GM12891 (cell line): ENCODE results near the gene SEMA4C.

Source experiments
- DNase-seq: peaks from one replicate; pipeline ENCODE4 v3.0.0; 2011; ENCODE audit warnings: low spot score; ENCODE audit not compliant: insufficient read length
- FAIRE-seq: peaks from 2 replicates; lab custom pipeline; 2011; peaks lifted over from hg19 to GRCh38; lab: Jason Lieb, UNC
- PAX5 ChIP-seq: IDR thresholded peaks from 2 replicates; pipeline ENCODE4 v1.6.1; 2011; ENCODE audit warnings: low read length, moderate library complexity, mild to moderate bottlenecking; ENCODE audit not compliant: insufficient read depth, severe bottlenecking
- POLR2A ChIP-seq: IDR thresholded peaks from 2 replicates; pipeline ENCODE4 v1.6.1; 2011; ENCODE audit warnings: low read depth, low read length, control low read depth
- POLR2AphosphoS5 ChIP-seq: IDR thresholded peaks from 2 replicates; pipeline ENCODE4 v1.6.1; 2011; ENCODE audit warnings: low read depth, low read length, control low read depth
- POU2F2 ChIP-seq: IDR thresholded peaks from 2 replicates; pipeline ENCODE4 v1.6.1; 2011; ENCODE audit warnings: low read depth, mild to moderate bottlenecking, control low read depth, low read length, moderate library complexity
- SPI1 ChIP-seq: IDR thresholded peaks from 2 replicates; pipeline ENCODE4 v1.6.1; 2011; ENCODE audit warnings: low read depth, low read length, control low read depth
- TAF1 ChIP-seq: IDR thresholded peaks from 2 replicates; pipeline ENCODE4 v1.6.1; 2011; ENCODE audit warnings: low read depth, low read length, control low read depth

The SEMA4C gene

DNA sequence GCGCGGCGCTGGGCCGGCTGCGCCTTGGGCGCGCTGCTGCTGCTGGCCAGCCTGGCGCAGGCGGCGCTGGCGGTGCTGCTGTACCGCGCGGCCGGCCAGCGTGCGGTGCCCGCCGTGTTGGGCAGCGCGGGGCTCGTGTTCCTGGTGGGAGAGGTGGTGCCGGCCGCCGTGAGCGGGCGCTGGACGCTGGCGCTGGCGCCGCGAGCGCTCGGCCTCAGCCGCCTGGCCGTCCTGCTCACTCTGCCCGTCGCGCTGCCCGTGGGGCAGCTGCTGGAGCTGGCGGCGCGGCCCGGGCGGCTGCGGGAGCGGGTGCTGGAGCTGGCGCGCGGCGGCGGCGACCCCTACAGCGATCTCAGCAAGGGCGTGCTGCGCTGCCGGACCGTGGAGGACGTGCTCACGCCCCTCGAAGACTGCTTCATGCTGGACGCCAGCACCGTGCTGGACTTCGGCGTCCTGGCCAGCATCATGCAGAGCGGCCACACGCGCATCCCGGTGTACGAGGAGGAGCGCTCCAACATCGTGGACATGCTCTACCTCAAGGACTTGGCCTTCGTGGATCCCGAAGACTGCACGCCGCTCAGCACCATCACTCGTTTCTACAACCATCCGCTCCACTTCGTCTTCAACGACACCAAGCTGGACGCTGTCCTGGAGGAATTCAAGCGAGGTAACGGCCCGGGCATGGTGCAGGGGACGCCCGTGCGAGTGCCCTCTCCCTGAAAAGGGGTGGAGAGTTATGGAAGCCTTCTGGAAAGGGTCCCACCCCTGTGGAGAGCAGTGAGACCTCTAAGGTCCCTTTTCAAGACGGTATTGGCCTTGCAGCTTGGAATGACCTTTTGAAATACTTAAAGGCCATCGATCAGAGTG lies 52.8 kb downstream of the SEMA4C start:
- DNase-seq: no peak
- FAIRE-seq: peak; percentile 60
- no peak for TF ChIP-seq TAF1
- no peak for TF ChIP-seq SPI1
- no peak for TF ChIP-seq POLR2AphosphoS5
- TF ChIP-seq PAX5: no peak
- TF ChIP-seq POU2F2: no peak
- no peak for TF ChIP-seq POLR2A

DNA sequence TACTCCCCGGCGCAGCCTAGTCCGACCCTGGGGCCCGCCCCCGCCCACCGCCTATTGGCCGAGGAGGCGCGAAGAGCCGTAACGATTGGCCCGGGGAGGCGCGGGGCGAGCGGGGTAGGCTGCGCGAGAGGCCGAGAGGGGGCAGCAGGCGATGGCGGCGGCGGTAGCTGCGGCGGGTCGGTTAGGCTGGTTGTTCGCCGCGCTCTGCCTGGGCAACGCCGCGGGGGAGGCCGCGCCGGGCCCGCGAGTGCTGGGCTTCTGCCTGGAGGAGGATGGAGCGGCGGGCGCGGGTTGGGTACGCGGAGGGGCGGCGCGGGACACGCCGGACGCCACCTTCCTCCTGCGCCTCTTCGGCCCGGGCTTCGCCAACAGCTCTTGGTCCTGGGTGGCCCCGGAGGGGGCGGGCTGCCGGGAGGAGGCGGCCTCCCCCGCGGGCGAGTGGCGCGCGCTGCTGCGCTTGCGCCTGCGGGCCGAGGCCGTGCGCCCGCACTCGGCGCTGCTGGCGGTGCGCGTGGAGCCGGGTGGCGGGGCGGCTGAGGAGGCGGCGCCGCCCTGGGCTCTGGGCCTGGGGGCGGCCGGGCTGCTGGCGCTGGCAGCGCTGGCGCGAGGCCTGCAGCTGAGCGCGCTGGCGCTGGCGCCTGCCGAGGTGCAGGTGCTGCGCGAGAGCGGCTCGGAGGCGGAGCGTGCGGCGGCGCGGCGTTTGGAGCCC lies 53.6 kb downstream of the SEMA4C start, which contains the start of gene CNNM3:
Gene CNNM3 (plus strand): TSS at position 142 of the 709 bp plus-strand sequence. CDS start 10 bp downstream, at position 152.
- FAIRE-seq: peak; percentile 91
- peak; percentile 99 for DNase-seq
- no peak for TF ChIP-seq POLR2AphosphoS5
- TF ChIP-seq POU2F2: no peak
- no peak for TF ChIP-seq SPI1
- no peak for TF ChIP-seq POLR2A

DNA sequence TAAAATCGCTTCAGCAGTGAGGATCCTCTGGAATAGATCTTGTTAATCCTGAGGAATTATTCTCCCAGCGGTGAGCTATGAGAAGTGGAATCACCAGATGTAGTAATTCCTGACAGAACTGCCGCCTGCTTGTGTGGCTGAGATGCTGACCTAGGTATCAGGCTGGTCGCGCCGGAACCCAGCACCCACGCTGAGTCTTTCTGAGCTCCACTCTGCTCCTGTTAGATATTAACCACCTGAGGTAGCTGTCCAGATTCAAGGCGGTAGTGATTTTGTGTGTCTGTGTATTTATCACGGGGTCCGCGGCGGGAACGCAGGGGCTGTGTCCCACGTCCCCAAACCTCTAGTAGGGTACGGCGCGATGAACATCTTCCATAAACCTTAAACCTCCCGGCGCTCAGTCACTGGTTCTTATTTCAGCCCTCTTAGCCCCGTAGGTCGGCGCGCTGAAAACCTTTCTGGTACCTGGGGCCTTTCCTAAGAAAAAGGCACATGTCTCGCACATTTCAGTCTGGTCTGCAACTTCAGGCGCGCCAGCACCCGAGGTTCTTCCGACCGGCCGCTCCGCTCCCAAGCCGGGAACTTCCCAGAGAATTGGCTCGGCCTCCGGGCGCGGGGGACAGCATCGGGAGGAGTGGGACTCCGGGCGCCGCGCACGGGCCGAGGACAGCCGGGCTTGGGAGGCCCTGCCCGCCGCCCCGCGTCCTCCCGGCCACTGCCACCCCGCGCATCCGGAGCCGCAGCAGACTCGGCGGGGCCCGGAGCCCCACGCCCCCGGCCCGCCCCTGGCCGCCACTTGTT lies 54.4 kb downstream of the SEMA4C start:
- DNase-seq: no peak
- peak; percentile 47 for FAIRE-seq
- TF ChIP-seq POLR2AphosphoS5: no peak

DNA sequence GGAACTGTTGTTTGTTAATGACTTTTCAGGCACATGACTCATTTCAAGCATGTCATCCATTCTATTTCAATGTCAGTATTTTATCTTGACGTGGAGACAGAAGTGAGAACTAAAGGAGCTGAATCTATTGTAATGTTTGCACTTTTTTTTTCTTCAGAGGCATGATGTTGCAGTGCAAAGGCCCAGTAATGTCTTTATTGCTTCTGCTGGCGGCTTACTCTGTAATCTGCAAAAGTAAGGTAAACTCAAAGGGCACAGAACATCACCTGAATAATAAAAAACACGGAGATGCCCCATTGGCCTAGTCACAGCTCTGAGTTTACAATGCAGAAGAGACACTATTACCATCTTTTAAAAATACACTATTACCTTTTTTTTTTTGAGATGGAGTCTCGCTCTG lies 56.2 kb downstream of the SEMA4C start:
- DNase-seq (no peak), FAIRE-seq (no peak)
- TF ChIP-seq POU2F2 (no peak), POLR2A (no peak), SPI1 (no peak), POLR2AphosphoS5 (no peak), TAF1 (no peak), PAX5 (no peak)

DNA sequence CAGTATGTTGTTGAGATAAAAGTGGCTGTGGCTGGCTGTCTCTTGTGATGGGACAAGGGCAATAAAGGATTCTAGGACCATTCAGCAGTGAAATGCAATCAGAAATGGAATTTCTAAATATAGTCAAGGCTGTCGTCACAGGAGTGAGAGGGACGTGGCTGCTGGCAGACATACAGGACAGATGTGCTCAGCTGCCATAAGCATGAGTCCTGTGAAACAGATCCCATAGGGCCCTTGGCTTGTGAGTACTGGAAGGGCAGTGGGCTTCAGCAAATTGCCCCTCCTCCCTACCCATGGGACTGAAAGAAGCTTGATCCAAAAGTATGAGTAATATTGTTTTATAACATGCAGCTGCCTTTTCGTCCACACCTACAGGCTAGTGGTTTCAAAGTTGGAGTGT lies 58.0 kb downstream of the SEMA4C start:
- FAIRE-seq (no peak), DNase-seq (no peak)
- TF ChIP-seq PAX5 (no peak), TAF1 (no peak), POU2F2 (no peak), SPI1 (no peak), POLR2AphosphoS5 (no peak)

DNA sequence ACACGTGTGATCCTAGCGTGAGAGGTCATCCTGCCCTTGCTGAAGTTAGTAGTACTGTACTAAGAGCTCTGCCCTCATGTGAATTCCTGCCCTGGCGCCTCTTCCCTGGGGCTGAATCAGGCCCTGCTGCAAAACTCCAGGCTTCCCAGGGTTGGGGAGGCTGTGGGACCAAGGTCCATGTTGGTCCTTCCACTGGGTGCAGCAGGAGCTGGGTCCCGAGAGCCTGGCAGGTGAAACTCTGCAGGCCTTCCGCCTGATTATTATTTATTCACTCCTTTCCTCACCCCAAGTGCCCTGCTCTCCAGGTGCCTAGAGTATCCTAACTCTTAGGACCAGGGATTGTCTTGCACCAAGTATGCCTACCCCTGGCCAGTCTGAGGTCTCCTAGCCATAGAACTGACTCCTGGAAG lies 59.1 kb downstream of the SEMA4C start:
- DNase-seq (no peak), FAIRE-seq (no peak)
- TF ChIP-seq POU2F2: no peak
- TF ChIP-seq POLR2AphosphoS5: no peak
- no peak for TF ChIP-seq TAF1
- no peak for TF ChIP-seq SPI1
- TF ChIP-seq POLR2A: no peak
- no peak for TF ChIP-seq PAX5

DNA sequence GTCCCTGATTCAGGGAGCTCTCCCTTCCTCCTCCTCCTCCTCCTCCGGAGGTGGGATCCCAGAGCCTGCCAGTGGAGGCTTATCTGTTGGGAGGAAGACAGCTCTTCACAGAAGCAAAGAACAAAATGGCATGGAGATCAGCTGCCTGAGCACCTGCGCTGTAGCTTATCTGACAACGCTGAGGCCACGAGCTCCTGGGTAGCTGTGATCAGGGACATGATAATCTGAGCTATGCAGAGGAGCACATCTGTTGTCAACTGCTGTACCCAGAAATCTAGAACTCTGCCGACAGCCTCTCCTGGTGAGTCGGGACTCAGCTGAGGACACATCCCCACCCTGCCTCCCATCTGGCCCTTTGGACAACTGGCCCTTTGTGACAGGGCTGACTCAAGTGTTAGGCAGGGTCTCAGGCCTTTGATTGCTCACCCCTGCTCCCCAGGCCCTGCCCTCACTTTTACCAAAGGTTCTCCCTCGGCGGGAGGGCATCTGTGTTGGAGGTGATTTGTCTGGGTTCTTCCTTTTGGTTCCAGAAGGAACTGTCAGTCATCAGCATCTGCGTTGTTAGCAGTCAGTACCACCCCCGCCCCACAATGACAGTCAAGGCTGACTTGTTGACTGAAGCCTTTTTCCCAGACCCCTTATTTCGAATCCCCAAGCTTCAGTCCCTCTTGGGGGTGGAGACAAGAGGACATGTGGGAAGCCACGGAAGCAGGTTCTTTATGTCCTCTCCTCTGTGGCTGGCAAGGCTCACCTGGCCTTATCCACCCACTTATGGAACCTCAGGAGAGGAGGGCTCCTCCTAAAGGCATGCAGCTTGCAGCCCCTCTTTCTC lies 59.7 kb downstream of the SEMA4C start:
- no peak for DNase-seq
- TF ChIP-seq POLR2A (no peak), TAF1 (no peak), PAX5 (no peak), SPI1 (no peak), POLR2AphosphoS5 (no peak), POU2F2 (no peak)
- no peak for FAIRE-seq
